Thoracic aorta (tissue), 2 donors: Measurements from ENCODE around the gene TMEM156. TPM values are rescaled to one million over a fixed set of nuclear protein-coding genes. Genes with fewer than 3 reads are reported as not detected.

Experiments used
- ATAC-seq: fragments of 150-250 bp; one replicate; pipeline ENCODE4 v1.8.0; 2017; ENCODE audit warnings: low read depth; ENCODE audit not compliant: insufficient number of reproducible peaks, low FRiP score
- DNase-seq: peaks from one replicate; pipeline ENCODE4 v3.0.0-alpha.2; 2020; ENCODE audit warnings: low spot score
- H3K27ac ChIP-seq, 2 donors: fragments of 200-600 bp; sonication (generic); 1 replicate in 1 of 2; 2 replicates in 1 of 2; pipeline ENCODE4 v1.5.1; 2016; ENCODE audit warnings: mild to moderate bottlenecking in 2 of 2, moderate library complexity in 2 of 2
- H3K27me3 ChIP-seq: fragments of 200-600 bp; sonication (generic); replicated peaks from 2 replicates; pipeline ENCODE4 v1.6.0; 2016; ENCODE audit warnings: mild to moderate bottlenecking; ENCODE audit not compliant: insufficient read depth
- H3K36me3 ChIP-seq: fragments of 200-600 bp; sonication (generic); one replicate; pipeline ENCODE4 v1.5.1; 2016
- H3K4me1 ChIP-seq, 2 donors: fragments of 200-600 bp; sonication (generic); 1 replicate in 1 of 2; 2 replicates in 1 of 2; pipeline versions ENCODE4 v1.5.1 to v1.6.0; 2016; ENCODE audit warnings: low read depth in 2 of 2, mild to moderate bottlenecking in 1 of 2; ENCODE audit not compliant: control insufficient read depth in 1 of 2
- H3K4me3 ChIP-seq: fragments of 200-600 bp; sonication (generic); 2 replicates; pipeline ENCODE4 v1.5.1; 2016; ENCODE audit warnings: mild to moderate bottlenecking
- H3K9me3 ChIP-seq: fragments of 200-600 bp; sonication (generic); 2 replicates; pipeline ENCODE4 v1.5.1; 2016
- CTCF ChIP-seq: fragments of 200-600 bp; sonication (generic); IDR thresholded peaks from one replicate; pipeline ENCODE4 v1.5.1; 2019; ENCODE audit warnings: antibody characterized with exemption
- total RNA-seq, 2 donors: library from RNA; depleted of rRNA; stranded (reverse); fragments of >200 nt; gene quantifications; one replicate each; pipeline versions ENCODE4 v1.1.0 to v1.2.3, GENCODE V29; 2016

Gene TMEM156
- not detected for total RNA-seq

DNA sequence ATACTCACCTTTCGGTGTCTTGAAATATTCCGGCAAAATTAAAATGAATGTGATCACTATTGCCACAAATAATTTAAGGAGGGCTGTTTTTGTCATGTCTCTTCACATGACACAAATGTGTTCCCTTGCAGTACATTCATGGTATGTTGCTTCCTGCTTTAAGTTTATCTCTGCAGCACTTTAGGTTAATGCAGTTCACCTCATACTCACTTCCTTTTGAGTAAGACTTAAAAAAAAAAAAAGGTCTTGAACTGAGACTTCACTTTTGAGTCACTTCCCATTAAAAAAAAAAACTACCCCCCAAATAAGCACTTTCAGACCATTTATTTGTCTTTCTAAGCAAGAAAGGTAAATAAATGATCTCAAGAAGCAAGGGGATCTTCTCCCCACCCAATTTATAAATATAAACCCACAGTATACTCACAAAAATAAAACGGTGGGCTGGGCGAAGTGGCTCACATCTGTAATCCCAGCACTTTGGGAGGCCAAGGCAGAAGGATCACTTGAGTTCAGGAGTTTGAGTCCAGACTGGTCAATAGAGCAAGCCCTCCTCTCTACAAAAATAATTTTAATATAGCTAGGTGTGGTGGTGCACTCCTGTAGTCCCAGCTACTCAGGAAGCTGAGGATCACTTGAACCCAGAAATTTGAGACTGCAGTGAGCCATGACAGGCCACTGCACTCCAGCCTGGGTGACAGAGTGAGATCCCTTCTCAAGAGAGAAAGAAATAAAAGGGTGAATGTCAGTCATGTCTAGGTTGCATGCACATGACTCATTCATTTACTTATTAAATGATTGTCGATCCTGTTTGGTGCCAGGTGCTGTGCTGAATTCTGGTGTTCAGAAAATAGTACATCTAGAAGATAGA lies at the start of gene TMEM156:
Gene TMEM156 (minus strand): TSS at position 192 of the 868 bp plus-strand sequence. CDS start 96 bp downstream, at position 96.
- no peak for ATAC-seq
- no peak for DNase-seq
- Histone ChIP-seq H3K36me3 (no peaks in the 10 kb centered on the region), H3K27ac (no peak within 1 kb of the TSS), H3K27me3 (no peaks in the 10 kb centered on the region), H3K9me3 (no peaks in the 10 kb centered on the region), H3K4me1 (no peaks in the 10 kb centered on the region), H3K4me3 (no peak within 1 kb of the TSS)
- no peak for TF ChIP-seq CTCF

DNA sequence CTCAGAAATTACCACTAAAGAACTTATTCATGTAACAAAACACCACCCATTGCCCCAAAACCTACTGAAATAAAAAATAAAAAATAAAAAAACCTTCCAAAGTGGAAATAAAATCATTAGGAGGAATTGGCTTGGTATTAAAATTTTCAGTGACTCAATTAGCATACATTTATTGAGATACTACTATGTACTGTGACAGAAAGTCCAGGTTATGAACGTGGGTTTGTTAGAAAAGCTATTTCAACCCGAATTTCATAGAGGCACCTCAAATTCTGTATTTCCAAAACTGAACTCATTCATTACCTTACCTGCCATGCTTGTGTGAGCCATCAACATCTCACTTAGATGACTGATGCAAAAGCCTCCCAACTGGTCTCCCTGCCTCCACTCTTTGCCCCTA lies 46.6 kb upstream of the TMEM156 start:
- Histone ChIP-seq H3K4me3 (no peak overlapping the region), H3K27me3 (no peaks in the 10 kb centered on the region), H3K4me1 (no peaks in the 10 kb centered on the region), H3K36me3 (no peaks in the 10 kb centered on the region), H3K27ac (no peak overlapping the region), H3K9me3 (no peaks in the 10 kb centered on the region)
- ATAC-seq (no peak), DNase-seq (no peak)
- no peak for TF ChIP-seq CTCF

DNA sequence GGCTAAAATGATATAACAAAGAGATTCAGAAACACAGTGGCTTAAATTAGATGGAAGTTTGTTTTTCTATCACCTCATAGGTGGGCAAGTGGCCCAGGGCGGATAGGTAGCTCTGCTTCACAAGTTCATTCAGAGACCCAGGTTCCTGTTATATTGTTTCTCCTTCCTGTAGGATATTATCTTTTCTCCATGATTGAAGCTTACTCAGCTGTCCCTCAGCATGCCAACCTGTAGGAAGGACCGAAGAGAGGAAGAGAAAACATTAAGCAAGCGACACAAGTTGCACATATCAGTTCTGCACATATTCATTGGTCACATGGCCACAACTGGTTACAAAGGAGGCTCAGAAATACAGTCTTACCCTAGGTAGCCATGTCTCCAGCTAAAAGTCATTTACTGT lies 36.7 kb upstream of the TMEM156 start:
- ATAC-seq: no peak
- Histone ChIP-seq H3K9me3 (no peaks in the 10 kb centered on the region), H3K27me3 (no peaks in the 10 kb centered on the region), H3K4me3 (no peak overlapping the region), H3K4me1 (no peaks in the 10 kb centered on the region), H3K27ac (no peak overlapping the region), H3K36me3 (no peaks in the 10 kb centered on the region)
- no peak for DNase-seq
- no peak for TF ChIP-seq CTCF

GRCh38 chr4:39067451-39067850 lies 35.2 kb upstream of the TMEM156 start:
- DNase-seq: no peak
- ATAC-seq: no peak
- Histone ChIP-seq H3K4me1 (no peaks in the 10 kb centered on the region), H3K27ac (no peak overlapping the region), H3K9me3 (no peaks in the 10 kb centered on the region), H3K36me3 (no peaks in the 10 kb centered on the region), H3K27me3 (no peaks in the 10 kb centered on the region), H3K4me3 (no peak overlapping the region)
- no peak for TF ChIP-seq CTCF

DNA sequence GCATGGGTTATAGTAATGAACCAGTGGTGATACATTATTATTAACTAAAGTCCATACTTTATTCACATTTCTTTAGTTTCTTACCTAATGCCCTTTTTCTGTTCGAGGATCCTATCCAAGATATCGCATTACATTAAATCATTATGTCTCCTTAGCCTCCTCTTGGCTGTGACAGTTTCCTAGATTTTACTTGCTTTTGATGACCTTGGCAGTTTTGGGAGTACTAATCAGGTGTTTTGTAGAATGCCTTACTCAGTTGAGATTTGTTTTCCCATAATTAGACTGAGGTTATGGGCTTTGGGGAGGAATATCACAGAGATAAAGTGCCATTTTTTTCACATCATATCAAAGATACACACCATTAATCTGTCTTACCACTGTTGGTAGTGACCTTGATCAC lies 34.8 kb upstream of the TMEM156 start:
- DNase-seq (no peak), ATAC-seq (no peak)
- no peak for TF ChIP-seq CTCF
- no peak overlapping the region for H3K27ac ChIP-seq
- H3K4me1 ChIP-seq: no peaks in the 10 kb centered on the region
- H3K4me3 ChIP-seq: no peak overlapping the region
- H3K9me3 ChIP-seq: no peaks in the 10 kb centered on the region
- H3K27me3 ChIP-seq: no peaks in the 10 kb centered on the region
- H3K36me3 ChIP-seq: no peaks in the 10 kb centered on the region
